Stimulated activated CD4-positive, alpha-beta T cell treated with anti-CD3 and anti-CD28 coated beads, Interleukin-15, amount 100 ng/mL, for 48 hours (primary cell): ENCODE data around the gene C19orf12.
"Not testable (repeated sequence)": the region's sequence is repeated elsewhere in the genome, so short reads cannot be mapped to it uniquely, and the experiment has no call there.

Source experiments
- DNase-seq, 2 donors: peaks; one replicate each; pipeline ENCODE4 v3.0.0-alpha.2; 2020; ENCODE audit warnings: low read depth in 2 of 2

Gene C19orf12

DNA sequence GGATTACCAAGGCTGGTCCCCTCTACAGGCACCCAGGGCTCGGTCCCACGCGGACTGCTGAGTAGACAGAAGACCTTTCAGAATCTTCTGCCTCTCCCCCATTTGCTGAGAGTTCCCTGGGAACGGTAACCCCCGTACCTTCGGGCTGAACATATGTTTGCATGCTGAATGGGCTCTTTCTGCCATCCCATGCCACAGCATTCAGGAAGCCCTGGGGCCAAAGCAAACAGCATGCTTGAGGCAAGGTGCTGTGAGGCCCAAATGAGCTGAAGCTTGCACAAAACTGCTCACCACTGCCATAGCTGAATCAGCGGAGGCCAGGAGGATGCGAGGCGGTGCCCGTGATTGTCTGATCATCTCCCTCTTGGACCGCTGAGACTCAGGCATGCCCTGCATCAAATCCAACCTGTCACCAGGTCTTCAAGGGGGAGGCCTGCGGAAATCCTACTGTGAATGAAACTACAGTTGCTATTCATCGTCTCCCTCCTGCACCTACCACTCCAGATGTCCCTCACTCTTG, 16.3 kb upstream of the C19orf12 start:
- DNase-seq: no peak

DNA sequence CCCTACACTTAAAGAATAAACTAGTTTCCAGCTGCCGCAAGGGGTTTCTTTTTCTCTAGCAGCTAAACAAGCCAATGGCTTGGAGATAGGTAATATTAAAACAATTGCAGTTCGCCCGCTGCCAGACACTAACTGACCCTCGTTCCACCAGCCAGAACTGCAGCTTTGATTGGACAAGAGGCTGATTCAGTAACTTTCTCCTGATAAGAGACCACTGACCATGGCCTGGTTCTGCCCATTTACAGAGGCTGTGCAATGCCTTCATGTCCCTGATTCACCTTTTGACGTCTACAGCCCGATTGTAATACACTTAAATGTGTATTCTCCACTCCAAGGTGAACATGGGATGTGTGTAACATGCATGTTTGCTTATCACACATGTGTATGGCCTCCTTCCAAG, 12.8 kb upstream of the C19orf12 start:
- DNase-seq: no peak

DNA sequence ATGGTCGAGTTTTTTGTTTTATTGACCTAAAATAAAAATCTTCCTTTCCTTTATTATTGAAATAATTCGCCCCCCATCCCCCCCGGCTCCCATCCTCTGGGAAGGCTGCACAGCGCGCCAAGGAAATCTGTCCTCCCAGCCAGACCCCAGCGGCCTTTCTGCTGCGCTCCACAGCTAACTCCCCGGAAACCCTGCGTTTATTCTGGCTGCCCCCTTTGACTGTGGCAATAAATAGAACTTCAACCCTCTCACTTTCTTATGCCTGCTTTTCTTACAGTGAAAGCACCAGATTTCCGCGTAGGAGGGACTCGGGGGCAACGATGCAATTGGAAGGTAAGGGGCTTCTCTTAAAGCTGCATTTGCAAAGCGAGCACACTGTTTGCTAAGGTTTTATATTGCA, 9.7 kb upstream of the C19orf12 start:
- no peak for DNase-seq

DNA sequence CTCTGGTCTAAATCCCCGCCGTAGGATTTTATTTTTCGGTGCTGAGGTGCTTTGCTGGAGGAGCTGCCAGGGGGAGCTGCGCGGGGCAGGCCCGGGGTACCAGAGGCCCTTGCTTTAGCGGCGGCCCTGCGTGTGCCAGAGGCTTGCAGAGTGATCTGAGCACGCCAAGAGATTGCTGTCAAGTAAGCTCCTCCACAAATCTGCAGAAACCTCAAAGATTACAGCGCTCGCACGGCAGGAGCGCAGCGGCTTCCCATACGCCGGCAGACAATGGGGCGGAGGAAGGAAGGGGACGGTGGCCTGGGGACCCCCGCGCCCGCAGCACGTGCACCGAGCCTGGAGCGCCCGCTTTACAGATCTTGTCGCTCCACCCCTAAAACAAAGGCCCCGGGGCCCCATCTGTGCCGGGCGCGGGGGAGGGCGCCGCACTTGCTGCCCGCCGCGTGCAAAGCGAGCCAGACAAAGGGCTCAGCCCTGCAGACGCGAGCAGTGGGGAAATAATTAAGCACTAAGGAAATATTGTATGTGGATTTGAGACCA, 9.1 kb upstream of the C19orf12 start:
- no peak for DNase-seq

DNA sequence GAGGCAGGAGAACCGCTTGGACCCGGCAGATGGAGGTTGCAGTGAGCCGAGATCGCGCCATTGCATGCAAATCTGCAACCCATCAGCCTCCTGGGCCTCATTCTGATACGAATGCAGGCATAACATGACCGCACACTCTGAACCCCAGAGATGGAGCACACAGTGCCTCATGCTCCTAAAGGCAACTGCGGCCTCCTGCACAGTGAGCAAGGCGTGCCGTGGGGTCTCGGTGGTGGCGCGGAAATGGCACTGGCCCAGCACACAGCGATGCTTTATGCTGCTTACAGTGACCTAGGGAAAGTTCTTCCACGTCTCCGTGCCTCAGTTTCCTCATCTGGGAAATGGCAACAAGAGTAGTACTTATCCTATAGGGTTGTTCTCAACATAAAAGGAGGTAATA, 2.0 kb upstream of the C19orf12 start:
- DNase-seq: no peak

DNA sequence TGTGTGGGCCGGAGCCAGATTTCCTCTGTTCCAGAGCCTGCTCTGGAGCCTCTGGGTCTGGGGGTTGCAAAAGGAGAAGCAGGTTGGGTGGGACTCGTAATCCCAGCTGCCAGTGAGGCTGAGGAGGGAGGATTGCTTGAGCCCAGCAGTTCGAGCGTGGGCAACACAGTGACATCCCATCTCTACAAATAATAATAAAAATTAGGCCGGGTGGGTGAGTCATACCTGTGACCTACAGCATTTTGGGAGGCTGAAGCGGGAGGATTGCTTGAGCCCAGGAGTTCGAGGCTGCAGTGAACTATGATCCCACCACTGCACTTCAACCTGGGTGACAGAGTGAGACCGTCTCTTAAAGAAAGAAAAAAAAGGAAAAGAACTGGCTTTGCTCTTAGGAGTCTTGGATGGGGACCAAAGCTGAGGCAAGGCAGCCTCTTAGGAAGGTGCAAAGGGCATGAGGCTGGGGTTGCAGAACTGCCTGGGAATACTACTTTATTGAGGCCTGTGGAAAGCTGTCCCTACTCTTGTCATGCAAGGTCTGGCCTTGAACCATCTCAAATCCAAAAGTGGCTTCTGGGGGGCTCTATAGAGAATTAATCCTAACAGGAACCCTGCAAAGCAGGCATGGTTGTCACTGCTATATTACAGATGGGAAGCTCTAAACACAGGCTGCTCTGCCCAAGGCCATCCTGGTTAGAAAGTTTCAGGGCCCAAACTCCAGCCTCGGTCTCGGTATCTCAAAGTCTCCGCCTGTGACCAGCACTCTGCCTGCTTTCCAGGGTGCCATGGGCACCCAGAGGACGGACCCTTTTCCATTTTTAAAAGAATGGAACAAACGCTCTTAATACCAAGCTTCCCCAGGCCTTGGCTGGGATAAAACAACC, 880 bp upstream of the C19orf12 start:
- DNase-seq: no peak

DNA sequence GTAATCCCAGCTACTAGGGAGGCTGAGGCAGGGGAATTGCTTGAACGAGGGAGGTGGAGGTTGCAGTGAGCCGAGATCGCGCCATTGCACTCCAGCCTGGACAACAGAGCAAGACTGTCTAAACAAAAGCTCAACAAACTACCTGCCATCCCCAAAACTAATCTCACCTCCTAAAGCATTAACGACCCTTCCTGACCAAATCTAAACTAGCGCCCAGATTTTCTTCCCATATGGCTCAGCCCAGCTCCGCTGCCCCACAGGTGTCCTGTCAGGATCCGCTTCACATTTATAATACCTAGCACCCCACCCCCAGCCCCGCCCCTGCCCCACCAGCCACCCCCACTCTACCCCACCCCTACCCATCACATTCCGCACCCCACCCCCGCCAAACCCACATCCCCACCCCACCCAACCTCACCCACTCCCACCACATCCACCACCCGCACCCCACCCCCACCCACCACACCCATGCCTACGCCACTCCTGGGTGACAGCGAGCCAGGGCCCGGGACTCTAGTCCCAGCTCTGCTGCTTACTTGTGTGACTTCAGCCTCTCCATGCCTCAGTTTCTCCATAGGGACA, 599 bp downstream of the C19orf12 start:
- no peak for DNase-seq

DNA sequence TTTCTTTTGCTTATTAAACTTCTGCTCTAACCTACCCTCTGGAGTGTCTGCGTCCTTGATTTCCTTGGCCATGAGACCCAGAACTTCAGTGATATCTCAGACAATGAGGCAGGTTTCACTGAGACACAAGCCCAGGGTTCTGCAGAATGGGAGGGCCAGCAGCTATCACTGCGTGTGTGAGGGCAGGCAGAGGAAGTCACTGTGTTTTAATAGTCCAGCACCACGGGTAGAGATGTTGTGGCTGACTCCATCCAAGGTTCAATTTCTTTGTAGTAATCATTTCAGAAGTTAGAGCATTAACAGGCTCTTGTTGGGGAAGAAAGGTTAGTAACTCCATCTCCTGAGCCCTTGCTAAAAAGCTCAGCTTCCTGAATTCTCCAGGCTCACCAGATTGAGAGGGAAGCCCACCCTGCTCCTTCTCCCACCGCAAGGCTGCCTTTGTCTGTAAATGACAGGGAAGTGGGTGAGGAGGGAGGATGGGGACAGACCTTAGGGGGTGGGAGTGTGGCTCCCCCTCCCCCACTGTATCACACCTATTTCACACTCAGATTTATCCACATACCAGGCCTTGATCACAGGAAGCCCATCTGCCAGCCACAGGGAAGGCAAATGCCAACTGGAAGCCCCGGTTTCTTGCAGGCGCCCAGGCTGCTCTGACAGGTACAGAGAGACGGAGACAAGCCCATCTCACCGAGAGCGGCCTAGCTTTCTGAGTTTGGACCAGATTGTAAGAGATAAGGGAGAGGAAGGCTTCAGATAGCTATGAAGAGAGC, 2.1 kb downstream of the C19orf12 start:
- DNase-seq: no peak

DNA sequence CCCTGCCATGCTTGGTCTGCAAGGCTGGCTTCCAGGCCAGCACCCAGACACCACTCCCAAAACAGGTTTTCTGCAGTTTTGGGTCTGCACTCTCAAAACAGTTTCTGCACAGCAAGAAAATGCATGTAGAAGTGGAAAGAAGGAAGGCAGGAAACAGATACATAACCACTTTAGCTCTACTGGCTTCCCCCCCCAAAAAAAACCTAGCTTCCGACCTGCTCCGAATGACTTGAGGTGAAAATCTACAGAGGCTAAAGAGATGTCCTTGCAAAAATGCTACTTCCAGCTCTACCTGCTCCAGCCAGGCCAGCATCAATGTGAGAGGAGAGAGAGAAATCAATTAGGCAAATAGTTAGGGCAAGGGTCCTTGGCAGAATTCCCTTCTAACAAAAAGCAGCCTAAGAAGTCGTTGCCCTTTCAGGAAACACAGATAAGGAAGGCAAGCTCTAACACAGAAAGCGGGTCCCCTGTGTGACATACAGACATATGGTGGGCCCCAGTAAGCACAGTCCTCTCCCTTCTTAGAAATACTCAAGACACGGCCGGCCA, 3.4 kb downstream of the C19orf12 start:
- DNase-seq: no peak

DNA sequence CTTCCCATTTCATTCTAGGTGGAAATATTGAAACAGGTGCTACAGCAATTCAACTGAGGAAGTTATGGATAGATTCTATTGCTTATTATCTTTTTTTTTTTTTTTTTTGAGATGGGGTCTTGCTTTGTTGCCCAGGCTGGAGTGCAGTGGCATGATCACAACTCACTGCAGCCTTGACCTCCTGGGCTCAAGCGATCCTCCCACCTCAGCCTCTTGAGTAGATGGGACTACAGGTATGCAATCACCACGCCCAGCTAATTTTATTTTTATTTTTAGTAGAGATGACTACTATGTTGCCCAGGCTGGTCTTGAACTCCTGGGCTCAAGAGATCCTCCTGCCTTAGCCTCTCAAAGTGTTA, 5.6 kb downstream of the C19orf12 start:
- not testable (repeated sequence) for DNase-seq

DNA sequence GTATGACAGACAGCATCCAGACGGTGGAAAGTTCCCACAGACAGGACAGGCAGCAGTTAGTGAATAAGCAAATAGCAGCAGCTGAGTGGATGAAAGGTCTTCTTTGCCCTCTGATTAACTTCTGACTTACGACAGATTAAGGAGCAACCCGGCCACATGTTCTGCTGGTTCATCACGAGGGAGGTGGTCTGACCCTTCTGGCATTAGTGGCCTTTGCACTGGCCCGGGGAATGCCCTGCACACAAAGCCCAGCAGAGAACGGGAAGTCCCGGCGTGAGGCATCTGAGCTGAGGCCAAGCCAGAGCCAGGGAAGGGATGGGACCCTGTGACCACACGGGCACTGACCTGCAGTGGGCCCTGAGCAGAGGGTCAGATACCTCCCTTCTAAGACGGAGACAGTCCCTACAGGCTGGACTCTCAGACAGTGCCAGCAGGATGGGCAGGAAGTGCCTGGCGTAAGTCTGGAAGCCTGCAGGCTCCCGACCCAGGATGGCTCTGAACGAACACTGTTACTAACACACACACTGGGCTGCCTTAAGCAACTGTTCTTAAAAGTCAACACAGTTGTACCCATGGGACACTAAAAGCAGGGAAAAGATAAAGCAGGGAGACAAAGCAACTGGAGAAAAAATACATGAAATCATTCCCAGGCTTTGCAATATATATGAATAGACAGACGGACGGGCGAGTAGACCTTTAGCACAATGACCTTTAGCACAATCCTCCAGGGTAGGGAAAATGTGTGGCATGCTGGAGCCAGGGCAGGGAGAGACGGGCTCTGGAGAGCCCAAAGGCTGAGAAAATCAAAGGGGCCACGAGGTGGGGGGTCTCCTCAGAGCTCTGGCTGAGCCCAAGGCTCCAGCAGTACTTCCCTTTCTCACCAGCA, 6.3 kb downstream of the C19orf12 start:
- no peak for DNase-seq

DNA sequence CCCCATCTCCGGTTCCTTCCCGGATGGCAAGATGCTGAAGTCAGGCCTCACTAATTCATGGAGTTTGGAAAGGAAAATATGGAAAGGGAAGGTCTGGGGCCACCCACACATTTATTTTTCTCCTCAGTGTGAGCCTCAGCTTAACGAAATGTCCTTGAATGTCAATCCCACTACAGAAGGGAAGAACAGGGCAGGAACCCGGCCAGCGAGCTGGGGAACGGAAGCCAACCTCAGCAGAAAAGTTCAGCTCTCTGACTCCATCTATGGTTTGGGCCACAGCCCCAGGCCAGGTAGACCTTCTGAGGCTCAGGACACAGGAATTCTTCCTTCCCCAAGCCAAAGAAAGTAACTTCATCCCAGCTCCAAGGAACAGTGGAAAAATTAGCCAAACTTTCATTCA, 8.4 kb downstream of the C19orf12 start:
- DNase-seq: no peak

DNA sequence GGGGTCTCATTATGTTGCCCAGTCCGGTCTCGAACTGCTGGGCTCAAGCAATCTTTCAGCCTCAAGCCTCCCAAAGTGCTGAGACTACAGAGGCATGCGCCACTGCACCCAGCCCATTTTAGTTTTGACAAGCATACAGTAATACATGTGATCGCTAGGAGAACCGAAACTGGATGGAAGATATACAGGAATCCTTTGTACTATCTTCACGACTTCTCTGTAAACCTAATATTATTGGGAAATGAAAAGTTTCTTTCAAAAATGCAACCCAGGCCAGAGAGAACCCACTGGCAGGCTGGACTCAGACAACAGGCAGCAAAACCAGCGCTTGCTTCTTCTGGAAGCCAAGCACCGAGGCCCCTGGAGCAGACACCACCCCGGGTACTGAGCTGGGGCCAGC, 9.4 kb downstream of the C19orf12 start:
- DNase-seq: no peak

DNA sequence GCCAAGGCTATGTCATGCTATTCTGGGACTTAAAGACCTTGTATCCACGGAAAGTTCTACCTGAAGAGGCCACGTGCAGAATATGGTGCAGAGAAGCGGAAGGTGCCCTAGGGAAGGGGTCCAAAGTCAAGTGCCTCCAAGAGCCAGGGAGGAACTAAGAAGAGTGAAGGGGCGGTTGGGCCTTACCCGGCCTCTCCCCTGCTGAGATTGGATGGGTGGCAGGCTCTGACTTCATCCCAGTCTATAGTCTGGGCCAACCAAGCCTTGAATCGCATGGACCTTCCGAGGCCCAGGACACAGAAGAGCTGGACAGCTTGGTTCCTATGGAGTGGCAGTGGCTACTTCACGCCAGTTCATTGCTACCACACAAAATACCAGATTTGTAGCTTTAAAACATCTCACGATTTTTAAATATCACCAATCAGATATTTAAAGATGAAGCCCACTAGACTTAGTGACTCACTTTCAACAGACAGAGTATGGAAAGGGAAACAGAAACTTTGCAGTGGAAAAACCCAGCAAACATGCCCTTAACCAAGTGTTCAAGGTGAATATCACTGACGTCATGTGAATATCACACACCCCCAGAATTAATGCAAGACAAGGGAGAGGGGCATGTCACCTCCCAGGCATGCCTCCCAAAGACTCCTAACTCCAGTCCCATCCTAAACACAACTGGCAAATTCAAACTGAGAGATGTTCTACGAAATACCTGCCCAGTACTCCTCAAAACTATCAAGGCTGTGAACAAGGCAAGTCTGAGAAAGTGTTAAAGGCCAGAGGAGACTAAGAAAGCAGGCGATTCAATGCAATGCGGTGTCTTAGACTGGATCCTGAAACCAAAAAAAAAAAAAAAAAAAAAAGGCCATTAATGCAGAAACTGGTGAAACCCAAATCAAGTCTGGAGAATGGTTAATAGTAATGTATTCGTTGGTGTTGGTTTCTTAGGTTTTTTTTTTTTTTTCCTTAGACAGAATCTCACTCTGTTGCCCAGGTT, 10.2 kb downstream of the C19orf12 start:
- DNase-seq: no peak

DNA sequence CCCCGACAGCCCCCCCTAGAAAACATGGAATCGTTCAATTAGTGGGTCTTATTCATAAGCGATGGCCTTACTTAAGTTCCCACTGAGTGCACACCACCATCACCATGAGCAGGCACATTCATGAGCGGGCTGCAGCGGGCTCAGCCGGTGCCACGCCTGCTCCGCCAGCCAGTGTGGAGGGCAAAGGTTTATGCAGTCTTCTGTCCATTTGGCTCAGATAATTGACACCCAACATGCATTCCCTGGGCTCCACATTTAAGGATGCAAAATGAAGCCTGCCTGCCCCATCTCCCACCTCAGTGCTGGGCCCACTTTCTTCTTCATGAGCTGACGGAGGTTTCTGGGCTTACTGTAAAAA, 12.1 kb downstream of the C19orf12 start:
- no peak for DNase-seq

DNA sequence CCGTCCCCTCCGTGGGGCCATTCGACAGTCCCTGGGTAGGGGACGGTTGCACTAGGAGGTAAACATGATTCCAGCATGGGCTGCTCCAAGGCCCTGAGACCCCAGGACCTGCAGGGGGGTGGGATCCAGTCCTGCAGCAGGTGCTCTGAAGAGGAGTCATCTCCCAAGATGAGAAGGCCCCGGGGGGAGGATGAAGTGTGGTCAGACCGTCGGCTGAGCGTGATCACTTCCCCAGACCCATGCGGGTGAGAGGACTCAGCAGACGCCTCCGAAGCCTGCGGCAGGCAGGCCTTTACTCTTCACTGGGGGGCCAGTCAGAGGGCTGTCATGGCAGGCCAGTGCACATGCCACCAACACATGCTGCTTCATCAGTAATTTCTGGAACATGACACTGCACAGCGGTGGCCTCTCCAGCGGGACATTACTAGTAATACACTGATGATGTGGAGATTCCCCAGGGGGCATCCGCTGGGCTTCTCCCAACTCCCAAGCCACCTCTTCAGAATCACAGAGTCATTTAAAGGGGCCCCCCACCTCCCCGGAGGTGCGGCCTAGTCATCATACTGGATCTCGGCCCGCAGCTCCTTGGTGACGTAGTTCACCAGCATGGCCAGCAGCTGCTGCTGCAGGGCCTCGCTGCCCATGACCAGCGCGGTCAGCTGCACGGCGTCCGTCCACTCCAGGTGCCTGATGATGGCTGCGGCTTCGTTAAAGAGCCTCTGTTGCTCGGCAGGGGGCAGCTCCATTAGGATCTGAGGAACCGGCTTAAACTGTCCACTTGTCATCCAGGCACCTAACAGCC, 12.7 kb downstream of the C19orf12 start:
- no peak for DNase-seq

DNA sequence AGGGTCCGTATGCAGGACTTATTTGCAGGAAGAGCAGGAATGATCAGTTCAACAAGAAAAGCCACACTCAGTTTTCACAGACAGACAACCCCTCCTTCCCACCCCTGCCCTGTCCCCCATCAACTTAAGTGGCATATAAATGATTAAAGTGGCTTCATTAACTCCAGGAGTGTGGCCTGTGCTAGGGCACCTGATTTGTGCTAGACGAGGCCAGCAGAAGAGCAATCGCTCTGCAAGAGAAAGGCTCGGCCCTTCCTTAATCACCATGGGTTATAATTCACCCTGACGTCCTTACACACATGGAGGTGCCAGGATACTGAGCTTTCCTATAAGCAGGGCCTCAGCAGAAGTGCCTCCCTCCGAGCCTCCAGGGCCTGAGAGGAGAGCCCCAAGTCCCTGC, 14.6 kb downstream of the C19orf12 start:
- no peak for DNase-seq

DNA sequence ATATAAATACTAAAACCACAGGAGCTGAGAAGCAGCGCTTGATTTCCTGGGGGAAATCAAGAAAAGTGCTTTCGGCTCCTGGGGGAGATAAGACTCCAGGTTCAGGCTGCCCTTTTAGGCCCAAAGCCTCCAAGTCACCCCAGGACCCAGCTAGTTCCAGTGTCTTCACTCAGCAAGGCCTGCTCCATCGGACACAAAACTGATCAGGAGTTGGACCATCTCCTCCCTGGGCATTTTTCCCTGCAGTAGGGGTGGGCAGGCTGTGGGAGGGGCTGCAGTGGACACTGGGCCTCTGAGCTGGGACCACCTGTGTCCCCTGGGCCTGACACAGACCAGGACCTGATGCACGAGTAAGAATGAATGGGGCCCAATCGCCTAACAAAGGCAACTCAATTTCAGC, 15.2 kb downstream of the C19orf12 start:
- DNase-seq: no peak
